ENCODE results near the gene EXOC6B.

Gene EXOC6B

GRCh38 chr2:72271766-72272641, 553.8 kb downstream of the EXOC6B start:
- Histone ChIP-seq H4K20me1 (ENCODE audit: insufficient read depth, low read length) (no peaks in the 10 kb centered on the region), H3K79me2 (ENCODE audit: low read length) (no peaks in the 10 kb centered on the region), H3K27ac (ENCODE audit: low read length) (no peak overlapping the region), H3K4me2 (ENCODE audit: low read length) (no peak overlapping the region), H2AFZ (ENCODE audit: low read depth, low read length) (no peak overlapping the region), H3K36me3 (replicated peaks; ENCODE audit: low read depth, low read length) (no peaks in the 10 kb centered on the region), H3K9me3 (ENCODE audit: insufficient read depth, low read length) (no peaks in the 10 kb centered on the region), H3K27me3 (ENCODE audit: low read depth, low read length) (no peaks in the 10 kb centered on the region), H3K9ac (ENCODE audit: low read length) (no peak overlapping the region), H3K4me1 (ENCODE audit: low read length) (no peaks in the 10 kb centered on the region), H3K4me3 (ENCODE audit: low read length) (no peak overlapping the region)
- TF ChIP-seq, protein P1, sequence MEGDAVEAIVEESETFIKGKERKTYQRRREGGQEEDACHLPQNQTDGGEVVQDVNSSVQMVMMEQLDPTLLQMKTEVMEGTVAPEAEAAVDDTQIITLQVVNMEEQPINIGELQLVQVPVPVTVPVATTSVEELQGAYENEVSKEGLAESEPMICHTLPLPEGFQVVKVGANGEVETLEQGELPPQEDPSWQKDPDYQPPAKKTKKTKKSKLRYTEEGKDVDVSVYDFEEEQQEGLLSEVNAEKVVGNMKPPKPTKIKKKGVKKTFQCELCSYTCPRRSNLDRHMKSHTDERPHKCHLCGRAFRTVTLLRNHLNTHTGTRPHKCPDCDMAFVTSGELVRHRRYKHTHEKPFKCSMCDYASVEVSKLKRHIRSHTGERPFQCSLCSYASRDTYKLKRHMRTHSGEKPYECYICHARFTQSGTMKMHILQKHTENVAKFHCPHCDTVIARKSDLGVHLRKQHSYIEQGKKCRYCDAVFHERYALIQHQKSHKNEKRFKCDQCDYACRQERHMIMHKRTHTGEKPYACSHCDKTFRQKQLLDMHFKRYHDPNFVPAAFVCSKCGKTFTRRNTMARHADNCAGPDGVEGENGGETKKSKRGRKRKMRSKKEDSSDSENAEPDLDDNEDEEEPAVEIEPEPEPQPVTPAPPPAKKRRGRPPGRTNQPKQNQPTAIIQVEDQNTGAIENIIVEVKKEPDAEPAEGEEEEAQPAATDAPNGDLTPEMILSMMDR (IDR thresholded peaks at IDR 0.05; ENCODE audit: low read depth, low read length), result no peak
- TF ChIP-seq EZH2phosphoT487 (IDR thresholded peaks at IDR 0.05; ENCODE audit: low read depth), result no peak

DNA sequence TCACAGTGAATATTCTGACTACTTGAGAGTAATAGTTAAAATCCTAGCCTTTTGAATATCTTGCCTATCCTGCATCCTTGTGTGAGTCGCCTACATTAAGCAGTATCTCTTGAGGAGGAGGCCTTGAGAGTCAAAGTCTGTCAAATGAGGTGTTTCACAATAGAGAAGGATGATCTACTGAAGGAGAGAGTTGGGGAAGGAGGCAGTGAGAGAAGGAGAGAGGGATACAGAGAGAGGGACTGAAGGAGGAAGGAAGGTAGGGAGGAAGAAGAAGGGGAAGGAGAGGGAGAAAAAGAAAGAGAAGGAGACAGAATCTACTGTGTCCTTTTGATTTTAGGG, 554.6 kb downstream of the EXOC6B start:
- Histone ChIP-seq H2AFZ (ENCODE audit: low read depth, low read length) (no peak overlapping the region), H3K79me2 (ENCODE audit: low read length) (no peaks in the 10 kb centered on the region), H3K9me3 (ENCODE audit: insufficient read depth, low read length) (no peaks in the 10 kb centered on the region), H3K9ac (ENCODE audit: low read length) (no peak overlapping the region), H3K27me3 (ENCODE audit: low read depth, low read length) (no peaks in the 10 kb centered on the region), H3K27ac (ENCODE audit: low read length) (no peak overlapping the region), H3K4me3 (ENCODE audit: low read length) (no peak overlapping the region), H3K36me3 (replicated peaks; ENCODE audit: low read depth, low read length) (no peaks in the 10 kb centered on the region), H3K4me1 (ENCODE audit: low read length) (no peaks in the 10 kb centered on the region), H4K20me1 (ENCODE audit: insufficient read depth, low read length) (no peaks in the 10 kb centered on the region), H3K4me2 (ENCODE audit: low read length) (no peak overlapping the region)
- TF ChIP-seq, protein P1 (IDR thresholded peaks at IDR 0.05; ENCODE audit: low read depth, low read length), result no peak
- TF ChIP-seq EZH2phosphoT487 (IDR thresholded peaks at IDR 0.05; ENCODE audit: low read depth), result no peak

DNA sequence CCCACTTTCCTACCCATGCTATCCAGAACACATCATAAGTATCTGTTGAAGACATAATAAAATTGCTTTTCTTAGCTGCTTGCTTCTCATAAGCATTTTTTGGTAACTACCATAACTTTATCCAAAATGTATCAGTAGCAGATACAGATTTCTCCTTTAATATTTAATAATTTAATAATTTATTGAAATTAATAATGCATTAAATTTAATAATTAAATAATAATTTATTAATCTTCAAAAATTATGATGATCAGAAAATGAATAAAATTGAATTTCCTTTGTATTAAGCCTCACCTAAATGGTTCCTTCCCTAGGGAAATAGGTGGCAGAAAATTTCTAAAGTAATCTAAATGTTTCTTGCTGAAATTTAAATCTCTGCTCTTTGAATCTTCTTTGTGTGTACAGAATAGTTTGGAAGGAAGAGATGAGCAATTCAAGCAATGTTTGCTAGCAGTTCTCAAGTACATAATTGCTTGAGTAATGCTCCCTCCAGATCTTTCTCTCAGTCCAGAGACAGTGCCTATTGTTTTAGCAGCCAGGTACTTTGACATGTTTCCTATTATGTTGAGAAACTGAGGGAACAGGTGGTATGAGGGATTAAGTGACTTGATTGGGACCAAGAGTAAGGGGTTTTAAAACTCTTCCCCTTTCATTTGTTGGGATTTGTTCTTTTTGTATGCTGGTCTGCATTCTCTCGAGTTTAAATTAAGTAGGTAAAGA, 555.1 kb downstream of the EXOC6B start:
- Histone ChIP-seq H3K9me3 (ENCODE audit: insufficient read depth, low read length) (no peaks in the 10 kb centered on the region), H3K27me3 (ENCODE audit: low read depth, low read length) (no peaks in the 10 kb centered on the region), H3K4me2 (ENCODE audit: low read length) (no peak overlapping the region), H3K36me3 (replicated peaks; ENCODE audit: low read depth, low read length) (no peaks in the 10 kb centered on the region), H3K79me2 (ENCODE audit: low read length) (no peaks in the 10 kb centered on the region), H3K4me1 (ENCODE audit: low read length) (no peaks in the 10 kb centered on the region), H3K9ac (ENCODE audit: low read length) (no peak overlapping the region), H3K27ac (ENCODE audit: low read length) (no peak overlapping the region), H3K4me3 (ENCODE audit: low read length) (no peak overlapping the region), H4K20me1 (ENCODE audit: insufficient read depth, low read length) (no peaks in the 10 kb centered on the region), H2AFZ (ENCODE audit: low read depth, low read length) (no peak overlapping the region)
- TF ChIP-seq, protein P1 (IDR thresholded peaks at IDR 0.05; ENCODE audit: low read depth, low read length), result no peak
- TF ChIP-seq EZH2phosphoT487 (IDR thresholded peaks at IDR 0.05; ENCODE audit: low read depth), result no peak

GRCh38 chr2:72263776-72264060, 562.1 kb downstream of the EXOC6B start:
- H3K9ac ChIP-seq (ENCODE audit: low read length), result no peak overlapping the region
- no peak overlapping the region for H3K27ac ChIP-seq (ENCODE audit: low read length)
- H3K79me2 ChIP-seq (ENCODE audit: low read length), result no peaks in the 10 kb centered on the region
- no peak for TF ChIP-seq EZH2phosphoT487 (IDR thresholded peaks at IDR 0.05; ENCODE audit: low read depth)
- TF ChIP-seq, protein P1 (IDR thresholded peaks at IDR 0.05; ENCODE audit: low read depth, low read length), result no peak
- H3K4me2 ChIP-seq (ENCODE audit: low read length), result no peak overlapping the region
- H3K36me3 ChIP-seq (replicated peaks; ENCODE audit: low read depth, low read length), result no peaks in the 10 kb centered on the region
- H2AFZ ChIP-seq (ENCODE audit: low read depth, low read length), result no peak overlapping the region
- no peak overlapping the region for H3K4me3 ChIP-seq (ENCODE audit: low read length)
- H3K9me3 ChIP-seq (ENCODE audit: insufficient read depth, low read length), result no peaks in the 10 kb centered on the region
- H3K27me3 ChIP-seq (ENCODE audit: low read depth, low read length), result no peaks in the 10 kb centered on the region; the same call in 1 of the 2 replicates
- H4K20me1 ChIP-seq (ENCODE audit: insufficient read depth, low read length), result no peaks in the 10 kb centered on the region
- H3K4me1 ChIP-seq (ENCODE audit: low read length), result no peaks in the 10 kb centered on the region
